GM12878 (cell line): ENCODE measurements around the gene MAST4.

Experiments
- CREM ChIP-seq: IDR thresholded peaks from 2 replicates; pipeline ENCODE4 v1.6.1; 2014; ENCODE audit warnings: antibody characterized with exemption, low read depth
- EZH2 ChIP-seq: IDR thresholded peaks from 2 replicates; pipeline ENCODE4 v1.6.1; 2012; ENCODE audit warnings: low read depth, mild to moderate bottlenecking, control low read depth, inconsistent platforms, low read length, borderline replicate concordance; ENCODE audit not compliant: control insufficient read depth
- IKZF1 ChIP-seq: fragments of 450-650 bp; conservative IDR thresholded peaks from 2 replicates; pipeline ENCODE4 v1.6.1; 2017; ENCODE audit warnings: antibody characterized with exemption, mild to moderate bottlenecking
- KAT2A ChIP-seq: conservative IDR thresholded peaks from 2 replicates; pipeline ENCODE4 v1.6.1; 2011; ENCODE audit warnings: low read depth, low read length; ENCODE audit not compliant: control insufficient read depth
- KDM1A ChIP-seq: fragments of 200-600 bp; sonication (generic); IDR thresholded peaks from 2 replicates; pipeline ENCODE4 v1.6.1; 2016; ENCODE audit warnings: borderline replicate concordance
- TARDBP ChIP-seq: IDR thresholded peaks from 2 replicates; pipeline ENCODE4 v1.6.1; 2016; ENCODE audit warnings: borderline replicate concordance
- TCF12 ChIP-seq: IDR thresholded peaks from 2 replicates; pipeline ENCODE4 v1.6.1; 2011; ENCODE audit warnings: low read depth, mild to moderate bottlenecking, low read length
- ZNF207 ChIP-seq: fragments of 450-650 bp; IDR thresholded peaks from 2 replicates; pipeline ENCODE4 v1.6.1; 2014; ENCODE audit warnings: antibody characterized with exemption, mild to moderate bottlenecking, borderline replicate concordance
- TF ChIP-seq, protein P1 (sequence below), 3 experiments: IDR thresholded peaks in 2 of 3; conservative IDR thresholded peaks in 1 of 3; 2 replicates each; pipeline ENCODE4 v1.5.1; 2011; ENCODE audit warnings: low read depth in 3 of 3, low read length in 3 of 3, mild to moderate bottlenecking in 3 of 3, control low read depth in 2 of 3, moderate library complexity in 2 of 3, inconsistent platforms in 1 of 3, mixed read lengths in 1 of 3; ENCODE audit not compliant: control insufficient read depth in 2 of 3, insufficient read depth in 1 of 3; ENCODE audit errors: extremely low read depth in 1 of 3
- TF ChIP-seq, protein P2 (sequence below): IDR thresholded peaks from 2 replicates; pipeline ENCODE4 v1.6.1; 2011; ENCODE audit warnings: mild to moderate bottlenecking, low read depth, low read length, moderate library complexity; ENCODE audit not compliant: insufficient replicate concordance

DNA sequence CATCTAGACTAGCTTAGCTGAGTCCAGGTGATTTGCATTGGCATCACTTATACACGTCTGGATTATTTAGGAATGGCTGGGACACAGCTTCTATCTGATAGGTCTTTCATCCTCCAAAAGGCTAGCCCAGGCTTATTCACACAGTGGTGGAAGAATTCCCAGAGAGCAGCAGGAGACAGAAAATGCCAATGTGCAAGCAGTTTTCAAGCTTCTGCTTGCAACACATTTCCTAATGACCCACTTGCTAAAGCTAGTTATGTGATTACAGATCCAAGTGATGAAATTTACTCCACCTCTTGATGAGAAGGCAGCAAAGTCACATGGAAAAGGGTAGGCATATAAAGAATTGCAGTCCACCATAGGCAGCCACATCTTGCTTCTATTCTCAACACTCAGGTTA is 44.2 kb upstream of the MAST4 start:
- TF ChIP-seq, protein P1, sequence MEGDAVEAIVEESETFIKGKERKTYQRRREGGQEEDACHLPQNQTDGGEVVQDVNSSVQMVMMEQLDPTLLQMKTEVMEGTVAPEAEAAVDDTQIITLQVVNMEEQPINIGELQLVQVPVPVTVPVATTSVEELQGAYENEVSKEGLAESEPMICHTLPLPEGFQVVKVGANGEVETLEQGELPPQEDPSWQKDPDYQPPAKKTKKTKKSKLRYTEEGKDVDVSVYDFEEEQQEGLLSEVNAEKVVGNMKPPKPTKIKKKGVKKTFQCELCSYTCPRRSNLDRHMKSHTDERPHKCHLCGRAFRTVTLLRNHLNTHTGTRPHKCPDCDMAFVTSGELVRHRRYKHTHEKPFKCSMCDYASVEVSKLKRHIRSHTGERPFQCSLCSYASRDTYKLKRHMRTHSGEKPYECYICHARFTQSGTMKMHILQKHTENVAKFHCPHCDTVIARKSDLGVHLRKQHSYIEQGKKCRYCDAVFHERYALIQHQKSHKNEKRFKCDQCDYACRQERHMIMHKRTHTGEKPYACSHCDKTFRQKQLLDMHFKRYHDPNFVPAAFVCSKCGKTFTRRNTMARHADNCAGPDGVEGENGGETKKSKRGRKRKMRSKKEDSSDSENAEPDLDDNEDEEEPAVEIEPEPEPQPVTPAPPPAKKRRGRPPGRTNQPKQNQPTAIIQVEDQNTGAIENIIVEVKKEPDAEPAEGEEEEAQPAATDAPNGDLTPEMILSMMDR (IDR thresholded peaks at IDR 0.05 in 2 of 3, conservative IDR thresholded peaks at IDR 0.05 in 1 of 3; ENCODE audit: control insufficient read depth in 2 of 3, extremely low read depth in 1 of 3, insufficient read depth in 1 of 3, low read depth in 3 of 3, low read length in 3 of 3) = no peak
- no peak for TF ChIP-seq KDM1A
- no peak for TF ChIP-seq TCF12
- no peak for TF ChIP-seq KAT2A
- no peak for TF ChIP-seq EZH2
- TF ChIP-seq, protein P2, sequence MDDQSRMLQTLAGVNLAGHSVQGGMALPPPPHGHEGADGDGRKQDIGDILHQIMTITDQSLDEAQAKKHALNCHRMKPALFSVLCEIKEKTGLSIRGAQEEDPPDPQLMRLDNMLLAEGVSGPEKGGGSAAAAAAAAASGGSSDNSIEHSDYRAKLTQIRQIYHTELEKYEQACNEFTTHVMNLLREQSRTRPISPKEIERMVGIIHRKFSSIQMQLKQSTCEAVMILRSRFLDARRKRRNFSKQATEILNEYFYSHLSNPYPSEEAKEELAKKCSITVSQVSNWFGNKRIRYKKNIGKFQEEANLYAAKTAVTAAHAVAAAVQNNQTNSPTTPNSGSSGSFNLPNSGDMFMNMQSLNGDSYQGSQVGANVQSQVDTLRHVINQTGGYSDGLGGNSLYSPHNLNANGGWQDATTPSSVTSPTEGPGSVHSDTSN = no peak
- no peak for TF ChIP-seq IKZF1
- no peak for TF ChIP-seq ZNF207
- TF ChIP-seq TARDBP = no peak
- no peak for TF ChIP-seq CREM
